ENCODE measurements around the gene TNIK.

DNA sequence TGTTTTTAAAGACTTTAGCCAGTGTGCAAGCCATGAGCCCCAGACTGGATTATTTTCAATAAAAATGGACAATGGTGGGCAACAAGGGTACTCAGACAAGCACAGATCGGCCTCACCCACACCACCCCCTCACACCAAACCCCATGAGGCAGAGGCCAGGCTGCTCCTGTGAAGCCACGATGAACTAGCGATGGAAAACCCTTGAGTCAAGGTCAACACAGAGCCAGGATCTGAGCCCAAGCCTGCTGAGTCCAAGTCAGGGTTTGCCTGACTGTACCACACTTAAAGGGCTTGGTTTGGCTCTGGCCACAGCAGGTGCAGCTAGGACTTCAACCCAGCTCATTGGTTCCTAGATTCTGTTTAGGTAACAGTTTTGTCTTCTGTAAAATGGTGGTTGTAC, 302.2 kb downstream of the TNIK start:
- TF ChIP-seq, protein P1, sequence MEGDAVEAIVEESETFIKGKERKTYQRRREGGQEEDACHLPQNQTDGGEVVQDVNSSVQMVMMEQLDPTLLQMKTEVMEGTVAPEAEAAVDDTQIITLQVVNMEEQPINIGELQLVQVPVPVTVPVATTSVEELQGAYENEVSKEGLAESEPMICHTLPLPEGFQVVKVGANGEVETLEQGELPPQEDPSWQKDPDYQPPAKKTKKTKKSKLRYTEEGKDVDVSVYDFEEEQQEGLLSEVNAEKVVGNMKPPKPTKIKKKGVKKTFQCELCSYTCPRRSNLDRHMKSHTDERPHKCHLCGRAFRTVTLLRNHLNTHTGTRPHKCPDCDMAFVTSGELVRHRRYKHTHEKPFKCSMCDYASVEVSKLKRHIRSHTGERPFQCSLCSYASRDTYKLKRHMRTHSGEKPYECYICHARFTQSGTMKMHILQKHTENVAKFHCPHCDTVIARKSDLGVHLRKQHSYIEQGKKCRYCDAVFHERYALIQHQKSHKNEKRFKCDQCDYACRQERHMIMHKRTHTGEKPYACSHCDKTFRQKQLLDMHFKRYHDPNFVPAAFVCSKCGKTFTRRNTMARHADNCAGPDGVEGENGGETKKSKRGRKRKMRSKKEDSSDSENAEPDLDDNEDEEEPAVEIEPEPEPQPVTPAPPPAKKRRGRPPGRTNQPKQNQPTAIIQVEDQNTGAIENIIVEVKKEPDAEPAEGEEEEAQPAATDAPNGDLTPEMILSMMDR (IDR thresholded peaks at IDR 0.05) = no peak
- TF ChIP-seq POLR2A (IDR thresholded peaks at IDR 0.05) = no peak
